Measurements from ENCODE around the gene CDK14.
"Not testable (repeated sequence)": the region's sequence is repeated elsewhere in the genome, so short reads cannot be mapped to it uniquely, and the experiment has no call there.

Gene CDK14

DNA sequence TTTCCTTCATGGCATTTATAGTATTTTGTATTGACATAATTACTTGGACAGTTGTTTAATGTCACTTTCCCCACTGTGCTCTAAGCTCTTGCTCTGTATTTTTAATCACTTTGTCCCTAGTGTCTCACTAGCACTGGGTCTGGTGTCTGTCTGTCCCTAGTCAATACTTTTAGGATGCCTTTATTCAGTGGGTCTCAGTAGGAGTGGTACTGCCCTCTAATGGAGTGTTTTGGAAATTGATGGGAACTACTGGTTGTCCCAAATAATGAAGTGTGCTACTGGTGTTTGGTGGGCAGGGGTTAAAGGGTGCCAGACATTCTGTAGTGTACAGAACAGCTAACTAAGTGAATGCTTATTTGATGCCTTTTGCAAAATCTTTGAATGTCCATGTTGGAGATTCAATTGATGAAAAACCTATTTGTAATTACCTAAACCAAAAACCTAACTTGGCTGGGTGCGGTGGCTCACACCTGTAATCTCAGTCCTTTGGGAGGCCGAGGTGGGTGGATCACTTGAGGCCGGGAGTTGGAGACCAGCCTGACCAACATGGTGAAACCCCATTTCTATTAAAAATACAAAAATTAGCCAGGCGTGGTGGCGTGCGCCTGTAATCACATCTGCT is 33.3 kb downstream of the CDK14 start:
- Histone ChIP-seq H3K9me3 (ENCODE audit: control insufficient read depth, low read length) (no peaks in the 10 kb centered on the region), H3K4me1 (ENCODE audit: control insufficient read depth, insufficient read depth, low read length, poor library complexity, severe bottlenecking) (peaks cover 12% of the 10 kb centered on the region), H3K36me3 (ENCODE audit: control insufficient read depth, insufficient read depth, low read length) (peaks cover 3% of the 10 kb centered on the region), H3K27ac (ENCODE audit: low read depth, low read length, severe bottlenecking) (no peak overlapping the region), H3K4me3 (ENCODE audit: extremely low read depth, insufficient read depth, low read length, poor library complexity, severe bottlenecking) (no peak overlapping the region)
- 100% methylated on average over 3 to 4 of the region's 6 CpGs for WGBS, 2 experiments (ENCODE audit: insufficient coverage in 2 of 2)

DNA sequence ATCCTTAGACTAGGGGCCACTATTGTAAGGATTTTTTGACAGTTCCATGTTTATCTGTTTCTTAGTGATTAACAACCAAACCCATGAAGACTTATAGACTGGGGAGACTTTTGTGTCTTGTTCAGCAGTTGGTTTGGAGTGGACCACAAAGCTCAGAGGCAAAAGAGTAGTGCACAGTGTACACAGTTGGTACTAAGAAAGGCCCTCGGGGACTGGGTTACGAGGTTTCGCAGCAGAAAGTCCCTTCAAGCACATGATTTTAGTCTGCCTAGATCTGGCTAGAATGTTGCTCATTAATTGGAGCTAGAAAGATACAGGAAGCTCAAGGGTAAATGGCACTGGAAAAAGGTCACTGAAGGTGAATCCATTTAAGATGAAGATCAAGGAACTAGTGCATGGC is 35.4 kb downstream of the CDK14 start:
- no peaks in the 10 kb centered on the region for H3K9me3 ChIP-seq (ENCODE audit: control insufficient read depth, low read length)
- H3K36me3 ChIP-seq (ENCODE audit: control insufficient read depth, insufficient read depth, low read length), result peaks cover 3% of the 10 kb centered on the region
- 75 to 100% methylated on average over 2 to 3 of the region's 3 CpGs for WGBS, 2 experiments (ENCODE audit: insufficient coverage in 2 of 2)
- H3K27ac ChIP-seq (ENCODE audit: low read depth, low read length, severe bottlenecking), result no peak overlapping the region
- H3K4me1 ChIP-seq (ENCODE audit: control insufficient read depth, insufficient read depth, low read length, poor library complexity, severe bottlenecking), result peaks cover 3% of the 10 kb centered on the region
- no peak overlapping the region for H3K4me3 ChIP-seq (ENCODE audit: extremely low read depth, insufficient read depth, low read length, poor library complexity, severe bottlenecking)

DNA sequence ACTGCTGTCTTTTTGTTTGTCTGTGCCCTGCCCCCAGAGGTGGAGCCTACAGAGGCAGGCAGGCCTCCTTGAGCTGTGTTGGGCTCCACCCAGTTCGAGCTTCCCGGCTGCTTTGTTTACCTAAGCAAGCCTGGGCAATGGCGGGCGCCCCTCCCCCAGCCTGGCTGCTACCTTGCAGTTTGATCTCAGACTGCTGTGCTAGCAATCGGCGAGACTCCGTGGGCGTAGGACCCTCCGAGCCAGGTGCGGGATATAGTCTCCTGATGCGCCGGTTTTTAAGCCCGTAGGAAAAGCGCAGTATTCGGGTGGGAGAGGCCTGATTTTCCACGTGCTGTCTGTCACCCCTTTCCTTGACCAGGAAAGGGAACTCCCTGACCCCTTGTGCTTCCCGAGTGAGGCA is 43.6 kb downstream of the CDK14 start:
- H3K9me3 ChIP-seq (ENCODE audit: control insufficient read depth, low read length), result peaks cover 18% of the 10 kb centered on the region
- not testable (repeated sequence) for H3K36me3 ChIP-seq (ENCODE audit: control insufficient read depth, insufficient read depth, low read length); H3K4me3 ChIP-seq (ENCODE audit: extremely low read depth, insufficient read depth, low read length, poor library complexity, severe bottlenecking); H3K4me1 ChIP-seq (ENCODE audit: control insufficient read depth, insufficient read depth, low read length, poor library complexity, severe bottlenecking); H3K27ac ChIP-seq (ENCODE audit: low read depth, low read length, severe bottlenecking)
- WGBS, 2 experiments (ENCODE audit: insufficient coverage in 2 of 2), result 88 to 92% methylated on average over 9 to 10 of the region's 17 CpGs

DNA sequence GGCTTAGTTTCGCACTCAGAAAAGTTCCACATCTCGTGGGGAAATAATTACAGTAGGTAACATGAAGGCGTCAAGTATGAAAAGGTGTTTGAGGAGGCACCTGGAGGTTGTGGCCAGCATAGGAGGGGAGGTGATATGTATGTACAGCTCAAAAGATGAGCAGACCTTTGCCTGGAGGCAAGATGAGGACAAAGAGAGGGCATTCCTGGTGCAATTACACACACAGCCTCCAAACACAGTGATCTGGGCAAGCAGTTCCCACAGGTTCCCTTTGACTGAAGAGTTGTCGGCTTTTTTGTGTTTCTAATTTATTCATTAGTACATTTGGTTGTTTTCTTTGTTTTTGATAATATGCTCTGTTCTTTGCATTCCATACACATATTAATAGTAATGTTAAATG is 46.9 kb downstream of the CDK14 start:
- Histone ChIP-seq H3K4me1 (ENCODE audit: control insufficient read depth, insufficient read depth, low read length, poor library complexity, severe bottlenecking) (no peaks in the 10 kb centered on the region), H3K4me3 (ENCODE audit: extremely low read depth, insufficient read depth, low read length, poor library complexity, severe bottlenecking) (no peak overlapping the region), H3K36me3 (ENCODE audit: control insufficient read depth, insufficient read depth, low read length) (peaks cover 9% of the 10 kb centered on the region), H3K27ac (ENCODE audit: low read depth, low read length, severe bottlenecking) (no peak overlapping the region), H3K9me3 (ENCODE audit: control insufficient read depth, low read length) (peaks cover 18% of the 10 kb centered on the region)
- 83 to 93% methylated on average over 3 of the region's 4 CpGs for WGBS, 2 experiments (ENCODE audit: insufficient coverage in 2 of 2)

DNA sequence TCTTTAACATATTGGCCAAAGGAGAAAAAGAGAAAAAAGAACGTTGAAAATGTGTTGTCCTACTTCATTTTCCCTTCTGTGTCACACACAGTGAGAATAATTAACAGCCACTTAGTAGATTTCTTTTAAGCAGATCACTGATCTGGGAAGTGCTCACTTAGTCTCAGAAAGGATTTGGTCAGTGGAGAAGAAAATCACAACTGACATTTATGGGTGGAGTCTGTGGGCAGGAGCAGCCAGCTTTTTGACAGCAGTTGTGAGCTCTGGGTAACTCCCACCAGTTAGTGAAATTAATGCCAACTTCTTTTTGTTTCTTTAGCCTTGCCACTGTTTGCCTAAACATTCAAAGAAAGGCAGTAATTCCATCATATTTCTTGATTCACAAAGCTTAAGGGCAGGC is 49.7 kb downstream of the CDK14 start:
- Histone ChIP-seq H3K27ac (ENCODE audit: low read depth, low read length, severe bottlenecking) (no peak overlapping the region), H3K36me3 (ENCODE audit: control insufficient read depth, insufficient read depth, low read length) (peaks cover 9% of the 10 kb centered on the region), H3K4me3 (ENCODE audit: extremely low read depth, insufficient read depth, low read length, poor library complexity, severe bottlenecking) (no peak overlapping the region), H3K4me1 (ENCODE audit: control insufficient read depth, insufficient read depth, low read length, poor library complexity, severe bottlenecking) (no peaks in the 10 kb centered on the region), H3K9me3 (ENCODE audit: control insufficient read depth, low read length) (peaks cover 15% of the 10 kb centered on the region)
- no CpG with 5 or more reads among the region's 1 CpG for WGBS, 2 experiments (ENCODE audit: insufficient coverage in 2 of 2)

DNA sequence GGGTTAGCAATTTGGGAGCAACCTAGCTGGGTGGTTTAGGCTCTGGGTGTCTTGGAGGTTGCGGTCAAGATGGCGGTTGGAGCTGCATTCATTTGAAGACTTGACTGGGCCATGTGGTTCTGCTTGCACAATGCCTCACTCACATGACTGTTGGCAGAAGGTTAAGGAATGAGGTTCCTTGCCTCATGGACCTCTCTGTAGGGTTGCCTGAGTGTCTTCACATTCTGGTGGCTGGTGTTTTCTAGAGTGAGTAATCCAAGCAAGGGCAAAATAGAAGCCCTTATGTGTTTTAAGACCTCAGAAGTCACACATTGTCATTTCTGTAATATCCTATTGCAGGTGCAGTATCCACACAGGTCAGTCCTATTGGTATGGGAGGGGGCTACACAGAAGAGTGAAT is 52.0 kb downstream of the CDK14 start:
- 94 to 100% methylated on average over 2 of the region's 2 CpGs for whole genome bisulfite sequencing, 2 experiments (ENCODE audit: insufficient coverage in 2 of 2)
- Histone ChIP-seq H3K4me3 (ENCODE audit: extremely low read depth, insufficient read depth, low read length, poor library complexity, severe bottlenecking) (no peak overlapping the region), H3K9me3 (ENCODE audit: control insufficient read depth, low read length) (peaks cover 6% of the 10 kb centered on the region), H3K36me3 (ENCODE audit: control insufficient read depth, insufficient read depth, low read length) (peaks cover 6% of the 10 kb centered on the region), H3K4me1 (ENCODE audit: control insufficient read depth, insufficient read depth, low read length, poor library complexity, severe bottlenecking) (no peaks in the 10 kb centered on the region), H3K27ac (ENCODE audit: low read depth, low read length, severe bottlenecking) (no peak overlapping the region)

DNA sequence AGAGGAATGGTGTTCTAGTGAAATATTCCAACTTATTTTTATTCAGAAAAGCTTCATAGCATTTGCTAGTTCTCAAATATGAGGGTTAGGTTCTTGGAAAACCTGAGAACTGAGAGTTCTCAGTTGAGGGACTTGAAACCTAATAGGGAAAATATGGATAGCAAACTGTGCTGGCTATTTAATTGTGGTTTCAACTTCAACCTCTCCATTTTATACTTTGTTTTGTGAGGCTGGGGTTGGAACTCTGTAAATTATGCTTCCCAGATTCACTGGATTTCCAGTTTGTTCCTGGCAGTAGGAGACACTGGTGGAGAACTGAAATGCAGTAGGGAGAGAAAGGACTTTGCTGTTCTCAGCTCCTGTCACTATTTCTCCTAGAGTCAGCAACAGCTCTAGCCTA is 52.7 kb downstream of the CDK14 start:
- Histone ChIP-seq H3K36me3 (ENCODE audit: control insufficient read depth, insufficient read depth, low read length) (peaks cover 6% of the 10 kb centered on the region), H3K4me3 (ENCODE audit: extremely low read depth, insufficient read depth, low read length, poor library complexity, severe bottlenecking) (no peak overlapping the region), H3K27ac (ENCODE audit: low read depth, low read length, severe bottlenecking) (no peak overlapping the region), H3K4me1 (ENCODE audit: control insufficient read depth, insufficient read depth, low read length, poor library complexity, severe bottlenecking) (no peaks in the 10 kb centered on the region), H3K9me3 (ENCODE audit: control insufficient read depth, low read length) (peaks cover 3% of the 10 kb centered on the region)

DNA sequence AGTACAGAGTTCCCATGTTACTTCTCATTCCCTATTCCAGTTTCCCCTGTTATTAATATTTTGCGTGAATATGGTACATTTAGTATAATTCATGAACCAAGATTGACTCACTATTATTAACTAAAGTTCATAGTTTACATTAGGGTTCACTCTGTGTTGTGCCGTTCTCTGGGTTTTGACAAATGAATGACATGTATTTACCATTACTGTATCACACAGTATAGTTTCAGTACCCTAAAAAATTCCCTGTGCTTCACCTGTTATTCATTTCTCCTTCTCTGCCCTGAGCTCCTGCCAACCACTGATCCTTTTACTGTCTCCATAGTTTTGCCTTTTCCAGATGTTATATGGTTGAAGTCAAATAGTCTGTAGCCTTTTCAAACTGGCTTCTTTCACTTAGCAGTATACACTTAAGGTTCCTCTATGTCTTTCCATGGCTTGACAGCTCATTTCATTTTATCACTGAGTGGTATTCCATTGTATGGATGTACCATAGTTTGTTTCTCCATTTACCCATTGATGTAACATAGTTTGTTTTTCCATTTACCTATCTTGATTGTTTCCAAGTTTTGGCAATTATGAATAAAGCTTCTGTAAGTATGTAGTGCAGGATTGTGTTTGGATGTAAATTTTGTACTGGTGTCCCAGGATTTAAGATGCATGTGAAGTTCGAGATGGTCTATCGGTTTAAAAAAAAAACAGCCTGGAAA is 58.8 kb downstream of the CDK14 start:
- Histone ChIP-seq H3K4me3 (ENCODE audit: extremely low read depth, insufficient read depth, low read length, poor library complexity, severe bottlenecking) (no peak overlapping the region), H3K4me1 (ENCODE audit: control insufficient read depth, insufficient read depth, low read length, poor library complexity, severe bottlenecking) (peaks cover 4% of the 10 kb centered on the region), H3K27ac (ENCODE audit: low read depth, low read length, severe bottlenecking) (peak overlapping the region; percentile 30), H3K9me3 (ENCODE audit: control insufficient read depth, low read length) (peaks cover 6% of the 10 kb centered on the region), H3K36me3 (ENCODE audit: control insufficient read depth, insufficient read depth, low read length) (no peaks in the 10 kb centered on the region)
- 80 to 100% methylated on average over 1 to 2 of the region's 4 CpGs for WGBS, 2 experiments (ENCODE audit: insufficient coverage in 2 of 2)

DNA sequence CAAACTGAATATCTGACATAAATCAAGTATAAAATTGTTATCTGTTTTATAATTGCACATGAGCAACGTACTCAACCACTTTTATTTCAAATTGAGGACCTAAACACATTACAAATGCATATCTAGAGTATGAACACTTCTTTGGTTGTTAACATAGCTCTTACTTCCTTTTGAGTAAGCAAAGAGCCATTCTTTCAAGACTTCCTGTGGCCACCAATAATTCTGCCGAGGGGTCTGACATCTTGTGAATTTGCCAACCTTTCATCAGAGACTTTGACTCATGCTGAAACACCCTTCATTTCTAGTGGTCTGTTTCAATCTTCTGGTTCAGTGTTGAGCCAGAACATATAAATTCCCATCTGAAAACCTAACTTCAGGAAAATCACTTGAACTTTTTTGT is 59.4 kb downstream of the CDK14 start:
- Histone ChIP-seq H3K9me3 (ENCODE audit: control insufficient read depth, low read length) (peaks cover 6% of the 10 kb centered on the region), H3K4me3 (ENCODE audit: extremely low read depth, insufficient read depth, low read length, poor library complexity, severe bottlenecking) (no peak overlapping the region), H3K36me3 (ENCODE audit: control insufficient read depth, insufficient read depth, low read length) (no peaks in the 10 kb centered on the region), H3K4me1 (ENCODE audit: control insufficient read depth, insufficient read depth, low read length, poor library complexity, severe bottlenecking) (peaks cover 4% of the 10 kb centered on the region), H3K27ac (ENCODE audit: low read depth, low read length, severe bottlenecking) (peak overlapping the region; percentile 30)
- WGBS, 2 experiments (ENCODE audit: insufficient coverage in 2 of 2), result 67 to 86% methylated on average over 1 of the region's 2 CpGs

DNA sequence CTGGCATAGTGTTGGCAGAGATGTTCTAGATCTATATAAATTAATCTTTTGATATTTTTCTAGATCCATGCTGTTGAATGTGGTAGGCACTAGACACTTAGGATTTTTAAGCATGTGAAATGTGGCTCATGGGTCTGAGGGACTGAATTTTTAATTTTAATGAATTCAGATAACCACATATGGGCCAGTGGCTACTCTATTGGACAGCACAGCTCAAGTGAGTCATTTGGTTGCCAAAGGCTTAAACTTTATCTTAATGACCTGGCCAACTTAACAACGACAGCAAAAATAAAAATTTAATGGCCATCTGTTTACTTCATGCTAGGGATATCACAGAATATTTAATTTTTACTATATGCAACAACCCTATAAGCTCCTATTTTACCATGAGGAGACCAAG is 61.4 kb downstream of the CDK14 start:
- no CpG with 5 or more reads among the region's 1 CpG for WGBS, 2 experiments (ENCODE audit: insufficient coverage in 2 of 2)
- H3K4me1 ChIP-seq (ENCODE audit: control insufficient read depth, insufficient read depth, low read length, poor library complexity, severe bottlenecking), result peaks cover 16% of the 10 kb centered on the region
- no peak overlapping the region for H3K27ac ChIP-seq (ENCODE audit: low read depth, low read length, severe bottlenecking)
- peaks cover 6% of the 10 kb centered on the region for H3K9me3 ChIP-seq (ENCODE audit: control insufficient read depth, low read length)
- H3K4me3 ChIP-seq (ENCODE audit: extremely low read depth, insufficient read depth, low read length, poor library complexity, severe bottlenecking), result no peak overlapping the region
- H3K36me3 ChIP-seq (ENCODE audit: control insufficient read depth, insufficient read depth, low read length), result no peaks in the 10 kb centered on the region

DNA sequence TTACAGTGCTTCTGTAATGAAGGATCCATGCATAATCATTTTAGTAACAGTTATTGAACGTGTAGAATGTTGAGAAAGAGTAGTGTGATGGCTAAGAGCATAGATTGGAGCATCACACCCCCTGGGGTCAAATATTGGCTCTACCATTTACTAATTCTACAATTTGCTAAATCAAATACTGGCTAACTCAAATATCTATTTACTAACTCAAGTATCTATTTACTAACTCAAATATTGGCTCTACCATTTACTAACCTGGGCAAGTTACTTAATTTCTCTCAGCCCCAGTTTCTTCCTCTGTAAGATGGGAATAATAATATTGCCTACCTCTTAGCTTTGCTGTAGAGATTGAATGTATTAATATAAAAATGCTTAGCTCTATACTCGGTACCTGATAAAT is 64.0 kb downstream of the CDK14 start:
- Histone ChIP-seq H3K4me3 (ENCODE audit: extremely low read depth, insufficient read depth, low read length, poor library complexity, severe bottlenecking) (no peak overlapping the region), H3K27ac (ENCODE audit: low read depth, low read length, severe bottlenecking) (no peak overlapping the region), H3K9me3 (ENCODE audit: control insufficient read depth, low read length) (no peaks in the 10 kb centered on the region), H3K4me1 (ENCODE audit: control insufficient read depth, insufficient read depth, low read length, poor library complexity, severe bottlenecking) (peaks cover 16% of the 10 kb centered on the region), H3K36me3 (ENCODE audit: control insufficient read depth, insufficient read depth, low read length) (no peaks in the 10 kb centered on the region)
- WGBS, 2 experiments (ENCODE audit: insufficient coverage in 2 of 2), result no CpG with 5 or more reads among the region's 2 CpGs

Data from mesodermal cell (in vitro differentiated cells).